HFFc6 (cell line): Measurements from ENCODE around the gene CROCC. TPM values are rescaled to one million over a fixed set of nuclear protein-coding genes. Genes with fewer than 3 reads are reported as not detected.
A peak's percentile ranks its signal among the peaks of the same experiment; 100 is the strongest.
"Not testable (repeated sequence)": the region's sequence is repeated elsewhere in the genome, so short reads cannot be mapped to it uniquely, and the experiment has no call there.

Source experiments
- DNase-seq: peaks from one replicate; pipeline ENCODE4 v3.0.0-alpha.2; 2018
- H3K27ac Mint-ChIP-seq: 2 replicates; pipeline ENCODE4 v1.8.0; 2020; ENCODE audit warnings: mild to moderate bottlenecking, mixed read lengths
- H3K27me3 Mint-ChIP-seq: 2 replicates; pipeline ENCODE4 v1.8.0; 2021; ENCODE audit warnings: mild to moderate bottlenecking, moderate library complexity, mixed read lengths; ENCODE audit not compliant: insufficient read depth
- H3K36me3 Mint-ChIP-seq: 2 replicates; pipeline ENCODE4 v1.8.0; 2021; ENCODE audit warnings: low read depth, mixed read lengths
- H3K4me1 Mint-ChIP-seq: 2 replicates; pipeline ENCODE4 v1.8.0; 2020; ENCODE audit warnings: low read depth, mixed read lengths
- H3K4me3 Mint-ChIP-seq: 2 replicates; pipeline ENCODE4 v1.8.0; 2020; ENCODE audit warnings: mild to moderate bottlenecking, moderate library complexity, mixed read lengths
- H3K9me3 Mint-ChIP-seq: 2 replicates; pipeline ENCODE4 v1.8.0; 2020; ENCODE audit warnings: mild to moderate bottlenecking, mixed read lengths
- total RNA-seq, 6 experiments: library from RNA; stranded (reverse); fragmentation: NEBNext Ultra II Directional; extraction: Animal tissue kit (Norgen Biotek cat#: 25700); gene quantifications; 2 replicates in 1 of 6; 3 replicates in 5 of 6; pipeline ENCODE4 v1.2.3, GENCODE V29; 2021
- TF ChIP-seq, protein P1 (sequence below): fragments of 200-600 bp; sonication (generic); IDR thresholded peaks from 2 replicates; pipeline ENCODE4 v1.5.0; 2021; ENCODE audit warnings: antibody characterized with exemption, mild to moderate bottlenecking

The CROCC gene
- total RNA-seq, 6 experiments from 2014 or later: 10.3 to 14.6 (median 12.5) TPM

DNA sequence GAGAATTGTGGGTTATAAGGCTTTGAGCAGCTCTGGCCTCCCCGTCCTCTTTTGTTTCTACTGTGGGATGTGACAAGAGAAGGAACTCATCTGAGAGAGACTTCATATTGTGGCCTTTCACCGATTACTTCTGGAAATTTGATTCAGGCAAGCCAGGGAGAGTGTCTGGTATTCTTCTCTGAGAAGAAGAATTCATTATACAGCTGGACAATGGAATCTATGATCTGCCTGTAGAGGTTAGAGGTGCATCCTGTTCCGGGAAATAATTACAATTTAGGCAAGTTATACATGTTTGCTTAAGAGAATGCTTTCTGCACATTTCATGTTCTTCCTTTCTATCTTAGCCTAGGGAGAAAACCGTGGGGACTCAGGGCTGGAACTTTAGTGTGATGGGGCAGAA lies 38.7 kb upstream of the CROCC start:
- no peak for DNase-seq
- Mint-ChIP-seq H3K36me3 (no peaks in the 10 kb centered on the region), H3K9me3 (no peaks in the 10 kb centered on the region), H3K27me3 (peaks cover 53% of the 10 kb centered on the region), H3K4me3 (no peak overlapping the region), H3K4me1 (no peaks in the 10 kb centered on the region), H3K27ac (no peak overlapping the region)
- TF ChIP-seq, protein P1, sequence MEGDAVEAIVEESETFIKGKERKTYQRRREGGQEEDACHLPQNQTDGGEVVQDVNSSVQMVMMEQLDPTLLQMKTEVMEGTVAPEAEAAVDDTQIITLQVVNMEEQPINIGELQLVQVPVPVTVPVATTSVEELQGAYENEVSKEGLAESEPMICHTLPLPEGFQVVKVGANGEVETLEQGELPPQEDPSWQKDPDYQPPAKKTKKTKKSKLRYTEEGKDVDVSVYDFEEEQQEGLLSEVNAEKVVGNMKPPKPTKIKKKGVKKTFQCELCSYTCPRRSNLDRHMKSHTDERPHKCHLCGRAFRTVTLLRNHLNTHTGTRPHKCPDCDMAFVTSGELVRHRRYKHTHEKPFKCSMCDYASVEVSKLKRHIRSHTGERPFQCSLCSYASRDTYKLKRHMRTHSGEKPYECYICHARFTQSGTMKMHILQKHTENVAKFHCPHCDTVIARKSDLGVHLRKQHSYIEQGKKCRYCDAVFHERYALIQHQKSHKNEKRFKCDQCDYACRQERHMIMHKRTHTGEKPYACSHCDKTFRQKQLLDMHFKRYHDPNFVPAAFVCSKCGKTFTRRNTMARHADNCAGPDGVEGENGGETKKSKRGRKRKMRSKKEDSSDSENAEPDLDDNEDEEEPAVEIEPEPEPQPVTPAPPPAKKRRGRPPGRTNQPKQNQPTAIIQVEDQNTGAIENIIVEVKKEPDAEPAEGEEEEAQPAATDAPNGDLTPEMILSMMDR: no peak

DNA sequence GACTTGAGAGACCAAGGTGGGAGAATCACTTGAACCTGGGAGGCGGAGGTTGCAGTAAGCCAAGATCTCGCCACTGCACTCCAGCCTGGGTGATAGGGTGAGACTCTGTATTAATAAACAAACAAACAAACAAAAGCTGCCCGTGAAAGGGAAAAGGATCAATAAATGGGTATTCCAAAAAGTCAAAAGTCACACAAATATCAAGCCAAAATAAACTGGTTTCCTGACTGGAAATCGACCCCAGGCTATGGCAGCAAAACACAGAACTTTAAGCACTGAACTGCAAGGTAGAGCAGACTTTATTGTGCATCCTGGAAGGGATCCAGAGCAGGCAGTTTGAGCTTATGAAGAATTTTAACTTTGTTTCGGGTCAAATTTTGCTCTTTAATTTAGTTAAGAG lies 37.2 kb upstream of the CROCC start:
- peaks cover 54% of the 10 kb centered on the region for H3K27me3 Mint-ChIP-seq
- not testable (repeated sequence) for H3K4me1 Mint-ChIP-seq, H3K4me3 Mint-ChIP-seq, H3K36me3 Mint-ChIP-seq, H3K9me3 Mint-ChIP-seq, H3K27ac Mint-ChIP-seq, DNase-seq

DNA sequence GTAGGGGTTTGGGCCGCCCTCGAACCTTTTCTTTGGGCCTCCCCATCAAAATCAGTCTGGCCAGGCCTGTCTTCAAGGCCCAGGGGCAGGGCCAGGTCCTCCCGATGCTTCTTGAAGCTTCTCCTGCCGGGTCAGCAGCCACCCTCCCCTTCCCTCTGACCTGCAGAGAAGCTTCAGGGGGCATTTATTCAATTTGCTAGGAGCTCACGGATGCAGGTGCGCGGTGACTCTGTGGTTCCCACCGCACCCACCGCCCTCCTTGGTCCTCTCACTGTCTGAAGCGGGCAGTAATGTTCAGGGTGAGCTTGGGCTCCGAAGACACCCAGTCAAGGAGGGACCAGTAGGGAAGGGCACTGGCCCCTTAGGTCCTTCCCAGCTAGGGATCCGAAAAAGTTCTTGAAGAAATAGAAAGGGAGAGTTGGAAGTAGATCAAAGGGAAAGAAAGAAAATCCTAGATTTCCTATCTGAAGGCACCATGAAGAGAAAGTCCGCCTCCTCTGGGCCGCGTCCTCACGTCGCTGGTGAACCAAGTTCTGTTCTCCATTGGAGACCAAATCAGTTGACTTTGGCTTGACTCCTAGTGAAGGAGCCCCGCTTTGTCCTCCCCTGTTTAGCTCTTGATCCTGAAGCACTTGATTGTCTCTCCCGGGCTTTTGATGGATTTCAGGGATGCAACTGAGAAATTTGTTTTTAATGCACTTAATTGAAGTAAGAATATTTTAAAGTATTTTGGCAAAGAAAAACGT lies 34.7 kb upstream of the CROCC start:
- H3K27me3 Mint-ChIP-seq: peaks cover 54% of the 10 kb centered on the region
- H3K36me3 Mint-ChIP-seq: no peaks in the 10 kb centered on the region
- TF ChIP-seq, protein P1: no peak
- H3K4me1 Mint-ChIP-seq: peaks cover 8% of the 10 kb centered on the region
- H3K9me3 Mint-ChIP-seq: no peaks in the 10 kb centered on the region
- no peak overlapping the region for H3K4me3 Mint-ChIP-seq
- DNase-seq: no peak
- H3K27ac Mint-ChIP-seq: no peak overlapping the region

DNA sequence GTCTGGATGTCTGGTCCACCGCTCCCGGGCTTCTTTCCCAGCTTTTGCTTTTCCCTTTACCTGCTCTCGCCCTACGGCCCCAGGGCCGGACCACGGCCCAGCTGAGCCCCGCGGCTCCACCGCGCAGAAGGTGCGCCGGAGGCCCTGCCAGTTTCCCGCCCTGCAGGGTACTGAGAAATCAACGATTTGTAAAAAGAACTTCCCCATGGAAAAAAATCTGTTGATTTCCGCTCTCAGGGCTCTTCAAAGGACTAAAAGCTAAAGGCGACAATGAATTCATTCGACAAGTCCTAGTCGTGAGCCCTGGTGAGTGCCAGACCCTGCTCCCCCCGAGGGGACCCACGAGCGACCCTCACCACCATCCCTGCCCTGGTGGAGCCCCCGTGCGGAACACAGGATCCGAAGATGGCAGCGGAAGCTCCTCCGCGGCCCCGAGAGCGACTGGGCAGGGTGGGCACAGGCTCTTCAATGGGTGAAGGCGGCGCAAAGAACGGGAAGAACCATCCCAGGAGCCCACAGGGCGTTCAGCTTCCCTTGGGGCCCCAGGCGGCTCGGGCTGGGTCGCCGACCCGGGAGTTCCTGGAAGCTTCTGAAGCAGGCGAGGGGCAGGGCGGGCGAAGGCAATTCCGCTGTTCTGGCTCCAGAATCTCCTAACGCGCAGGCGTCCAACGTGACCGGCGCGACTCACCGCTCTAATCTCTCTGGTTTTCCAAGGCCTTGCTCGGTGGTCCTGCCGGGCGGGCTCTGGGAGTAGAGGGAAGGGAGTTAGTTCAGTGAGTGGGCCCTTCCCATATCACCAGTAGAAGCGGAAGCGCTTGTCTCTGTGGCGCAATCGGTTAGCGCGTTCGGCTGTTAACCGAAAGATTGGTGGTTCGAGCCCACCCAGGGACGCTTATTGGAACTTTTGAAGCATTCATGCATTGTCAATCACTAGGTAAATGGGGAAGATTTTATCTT lies 32.6 kb upstream of the CROCC start:
- H3K27ac Mint-ChIP-seq: peak overlapping the region; percentile 85
- H3K9me3 Mint-ChIP-seq: no peaks in the 10 kb centered on the region
- DNase-seq: peak; percentile 92
- peak overlapping the region; percentile 90 for H3K4me3 Mint-ChIP-seq
- no peaks in the 10 kb centered on the region for H3K36me3 Mint-ChIP-seq
- TF ChIP-seq, protein P1: peak; percentile 46; the same call in 1 of the 2 replicates
- H3K4me1 Mint-ChIP-seq: peaks cover 9% of the 10 kb centered on the region
- peaks cover 46% of the 10 kb centered on the region for H3K27me3 Mint-ChIP-seq

DNA sequence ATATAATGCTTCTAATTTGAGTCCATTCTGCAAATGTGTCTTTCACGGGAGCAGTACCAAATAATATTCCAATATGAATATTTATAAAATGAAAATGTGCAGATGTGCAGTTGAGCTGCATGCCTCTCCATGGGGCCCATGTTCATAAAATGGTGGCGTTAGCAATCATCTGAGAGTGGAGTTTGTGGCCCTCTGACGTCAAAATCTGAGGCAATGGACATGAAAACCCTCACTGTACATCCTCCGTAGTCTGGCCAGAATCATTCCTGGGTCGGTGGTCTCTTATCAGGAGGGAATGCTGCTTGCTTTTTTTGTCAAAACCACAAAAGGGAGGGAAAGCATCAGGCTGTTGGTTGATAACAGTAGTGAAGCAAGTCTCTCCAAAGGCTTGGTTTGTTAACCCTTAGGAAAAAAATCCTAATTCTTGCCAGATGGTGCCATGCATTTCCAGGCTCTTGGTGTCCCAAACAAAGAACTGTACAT lies 31.2 kb upstream of the CROCC start:
- peaks cover 37% of the 10 kb centered on the region for H3K27me3 Mint-ChIP-seq
- not testable (repeated sequence) for H3K4me3 Mint-ChIP-seq, H3K27ac Mint-ChIP-seq, DNase-seq, H3K36me3 Mint-ChIP-seq, H3K9me3 Mint-ChIP-seq
- peaks cover 21% of the 10 kb centered on the region for H3K4me1 Mint-ChIP-seq

DNA sequence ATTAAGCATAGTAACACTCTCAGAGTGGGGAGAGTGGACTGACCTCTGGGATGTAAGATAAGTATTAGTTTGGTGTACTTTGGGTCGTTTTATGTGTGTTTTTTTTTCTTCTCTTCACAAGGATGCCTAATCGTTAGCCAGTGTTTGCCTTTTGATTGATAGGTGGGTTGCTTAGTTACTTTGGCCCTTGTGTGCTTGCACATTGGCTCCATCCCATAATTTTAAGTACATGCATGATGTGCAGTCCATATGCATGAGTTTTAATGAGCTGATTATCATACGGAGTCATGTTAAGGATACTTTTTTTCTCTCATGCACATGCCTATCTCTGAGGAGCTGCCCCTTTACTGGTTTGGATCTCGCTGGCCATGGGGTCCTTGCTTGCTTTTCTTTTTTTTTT lies 30.7 kb upstream of the CROCC start:
- H3K36me3 Mint-ChIP-seq: not testable (repeated sequence)
- H3K27me3 Mint-ChIP-seq: peaks cover 39% of the 10 kb centered on the region

DNA sequence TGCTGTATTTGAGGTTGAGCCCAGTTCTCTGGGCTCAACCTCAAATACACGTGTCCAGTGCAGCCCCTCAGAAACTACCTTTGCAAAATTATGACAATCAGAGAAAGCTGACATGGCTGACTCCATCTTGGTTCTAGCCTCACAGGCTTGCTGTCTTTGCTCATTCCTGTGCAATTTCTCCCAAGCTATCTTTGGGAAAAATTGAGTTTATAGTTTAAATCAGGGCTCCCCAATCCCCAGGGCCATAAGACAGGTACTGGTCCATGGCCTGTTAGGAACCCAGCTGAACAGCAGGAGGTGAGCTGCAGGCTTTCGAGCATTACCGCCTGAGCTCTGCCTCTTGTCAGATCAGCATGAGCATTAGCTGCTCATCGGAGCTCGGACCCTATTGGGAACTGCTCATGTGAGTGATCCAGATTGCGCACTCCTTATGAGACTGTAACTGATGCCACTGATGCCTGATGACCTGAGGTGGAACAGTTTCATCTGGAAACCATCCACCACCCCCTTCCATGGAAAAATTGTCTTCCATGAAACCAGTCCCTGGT lies 28.7 kb upstream of the CROCC start:
- not testable (repeated sequence) for DNase-seq, H3K4me3 Mint-ChIP-seq, H3K9me3 Mint-ChIP-seq, H3K36me3 Mint-ChIP-seq, H3K27ac Mint-ChIP-seq
- Mint-ChIP-seq H3K27me3 (peaks cover 46% of the 10 kb centered on the region), H3K4me1 (peaks cover 38% of the 10 kb centered on the region)

More for the DNA sequence above, 30.7 kb upstream of the CROCC start:
- not testable (repeated sequence) for H3K4me3 Mint-ChIP-seq, H3K27ac Mint-ChIP-seq, H3K9me3 Mint-ChIP-seq, DNase-seq
- peaks cover 21% of the 10 kb centered on the region for H3K4me1 Mint-ChIP-seq

DNA sequence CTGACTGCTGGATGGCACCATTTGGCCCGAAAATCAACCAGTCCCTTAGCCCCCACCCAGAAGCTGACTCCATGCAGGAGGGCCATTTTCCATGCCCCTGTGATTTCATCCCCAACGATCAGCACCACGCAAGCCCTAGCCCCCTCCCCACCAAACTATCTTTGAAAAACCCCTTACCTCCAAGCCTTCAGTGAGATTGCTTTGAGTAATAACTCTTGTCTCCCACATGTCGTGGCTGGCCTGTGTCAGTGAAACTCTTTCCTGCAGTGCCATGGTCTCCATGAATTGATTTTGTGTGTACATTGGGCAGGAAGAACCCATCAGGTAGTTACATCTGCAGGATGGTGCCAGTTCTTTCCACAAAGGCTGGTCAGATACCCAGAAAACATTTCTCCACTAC lies 27.9 kb upstream of the CROCC start:
- H3K27me3 Mint-ChIP-seq: peaks cover 44% of the 10 kb centered on the region
- not testable (repeated sequence) for H3K27ac Mint-ChIP-seq, H3K4me3 Mint-ChIP-seq, DNase-seq, H3K9me3 Mint-ChIP-seq, H3K36me3 Mint-ChIP-seq
- peaks cover 41% of the 10 kb centered on the region for H3K4me1 Mint-ChIP-seq

DNA sequence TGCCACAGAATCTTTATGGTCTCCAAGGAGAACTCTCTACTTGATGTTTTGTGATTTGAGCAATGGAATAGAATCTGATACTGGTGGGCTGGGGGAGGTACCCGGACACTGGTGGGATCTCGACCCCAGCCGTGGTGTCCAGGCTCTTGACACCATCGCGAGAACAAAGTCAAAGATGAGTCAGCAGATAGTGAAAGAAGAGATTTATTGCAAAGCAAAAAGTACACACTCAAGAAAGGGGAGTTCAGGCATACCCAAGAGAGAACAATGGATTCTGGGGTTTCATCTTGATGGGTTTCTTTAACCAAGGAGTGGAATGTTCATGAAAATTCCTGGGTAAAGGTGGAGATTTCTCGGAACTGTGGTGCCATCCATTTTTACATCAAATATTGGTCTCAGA lies 27.4 kb upstream of the CROCC start:
- DNase-seq, H3K36me3 Mint-ChIP-seq, H3K27ac Mint-ChIP-seq, H3K9me3 Mint-ChIP-seq: not testable (repeated sequence)
- H3K4me1 Mint-ChIP-seq: peaks cover 41% of the 10 kb centered on the region
- peak overlapping the region; percentile 49 for H3K4me3 Mint-ChIP-seq
- peaks cover 39% of the 10 kb centered on the region for H3K27me3 Mint-ChIP-seq

DNA sequence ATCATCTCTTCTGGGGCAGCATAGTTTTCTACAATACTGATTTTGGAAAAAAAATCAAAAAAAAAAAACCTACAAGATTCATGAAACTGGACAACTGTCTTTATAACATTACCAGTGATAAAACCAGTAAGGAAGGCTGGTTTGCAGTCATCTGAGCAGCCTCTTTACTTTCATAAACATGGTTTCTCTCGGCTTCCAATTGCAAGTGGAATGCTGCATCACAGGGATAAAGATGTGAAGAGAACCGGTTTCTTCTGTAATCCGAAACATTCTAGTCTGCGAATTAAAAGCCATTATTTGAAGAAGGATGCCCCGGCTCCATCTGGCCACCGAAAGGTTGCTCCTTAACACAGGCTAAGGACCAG lies 26.5 kb upstream of the CROCC start:
- not testable (repeated sequence) for DNase-seq, H3K36me3 Mint-ChIP-seq, H3K9me3 Mint-ChIP-seq
- peaks cover 33% of the 10 kb centered on the region for H3K4me1 Mint-ChIP-seq
- peak overlapping the region; percentile 100 for H3K27ac Mint-ChIP-seq
- H3K4me3 Mint-ChIP-seq: peak overlapping the region; percentile 83
- peaks cover 32% of the 10 kb centered on the region for H3K27me3 Mint-ChIP-seq
